AG09319 (cell line): ENCODE results near the gene MC1R.
"Not testable (repeated sequence)": the region's sequence is repeated elsewhere in the genome, so short reads cannot be mapped to it uniquely, and the experiment has no call there.

Source experiments
- DNase-seq: peaks from one replicate; pipeline ENCODE4 v3.0.0-alpha.2; 2010; ENCODE audit warnings: low read depth; ENCODE audit errors: extremely low read depth
- CTCF ChIP-seq: IDR thresholded peaks from 2 replicates; pipeline ENCODE4 v1.5.1; 2011; ENCODE audit warnings: low read depth, mild to moderate bottlenecking, inconsistent platforms, low read length, moderate library complexity

Gene MC1R

GRCh38 chr16:89934611-89935553 is 16.2 kb downstream of the MC1R start:
- TF ChIP-seq CTCF = no peak
- DNase-seq = no peak

- DNase-seq = not testable (repeated sequence)
Measured at GRCh38 chr16:89935620-89936019, 17.0 kb downstream of the MC1R start.

GRCh38 chr16:89936034-89936433 is 17.4 kb downstream of the MC1R start:
- TF ChIP-seq CTCF = no peak
- DNase-seq = no peak

- TF ChIP-seq CTCF = no peak
- DNase-seq = no peak
Measured at GRCh38 chr16:89936508-89936907, 17.8 kb downstream of the MC1R start.

GRCh38 chr16:89936981-89937380 is 18.3 kb downstream of the MC1R start:
- DNase-seq = no peak
- no peak for TF ChIP-seq CTCF

GRCh38 chr16:89938175-89938885 is 19.7 kb downstream of the MC1R start:
- no peak for TF ChIP-seq CTCF
- DNase-seq = no peak

GRCh38 chr16:89944773-89945172 is 26.1 kb downstream of the MC1R start:
- DNase-seq = no peak

More at GRCh38 chr16:89944773-89945172, 26.1 kb downstream of the MC1R start:
- TF ChIP-seq CTCF = no peak
